ENCODE data around the gene MLLT1. TPM values are rescaled to one million over a fixed set of nuclear protein-coding genes. Genes with fewer than 3 reads are reported as not detected.

Gene MLLT1, protein sequence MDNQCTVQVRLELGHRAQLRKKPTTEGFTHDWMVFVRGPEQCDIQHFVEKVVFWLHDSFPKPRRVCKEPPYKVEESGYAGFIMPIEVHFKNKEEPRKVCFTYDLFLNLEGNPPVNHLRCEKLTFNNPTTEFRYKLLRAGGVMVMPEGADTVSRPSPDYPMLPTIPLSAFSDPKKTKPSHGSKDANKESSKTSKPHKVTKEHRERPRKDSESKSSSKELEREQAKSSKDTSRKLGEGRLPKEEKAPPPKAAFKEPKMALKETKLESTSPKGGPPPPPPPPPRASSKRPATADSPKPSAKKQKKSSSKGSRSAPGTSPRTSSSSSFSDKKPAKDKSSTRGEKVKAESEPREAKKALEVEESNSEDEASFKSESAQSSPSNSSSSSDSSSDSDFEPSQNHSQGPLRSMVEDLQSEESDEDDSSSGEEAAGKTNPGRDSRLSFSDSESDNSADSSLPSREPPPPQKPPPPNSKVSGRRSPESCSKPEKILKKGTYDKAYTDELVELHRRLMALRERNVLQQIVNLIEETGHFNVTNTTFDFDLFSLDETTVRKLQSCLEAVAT
- total RNA-seq = 11.3 and 14.5 TPM in 2 replicates

DNA sequence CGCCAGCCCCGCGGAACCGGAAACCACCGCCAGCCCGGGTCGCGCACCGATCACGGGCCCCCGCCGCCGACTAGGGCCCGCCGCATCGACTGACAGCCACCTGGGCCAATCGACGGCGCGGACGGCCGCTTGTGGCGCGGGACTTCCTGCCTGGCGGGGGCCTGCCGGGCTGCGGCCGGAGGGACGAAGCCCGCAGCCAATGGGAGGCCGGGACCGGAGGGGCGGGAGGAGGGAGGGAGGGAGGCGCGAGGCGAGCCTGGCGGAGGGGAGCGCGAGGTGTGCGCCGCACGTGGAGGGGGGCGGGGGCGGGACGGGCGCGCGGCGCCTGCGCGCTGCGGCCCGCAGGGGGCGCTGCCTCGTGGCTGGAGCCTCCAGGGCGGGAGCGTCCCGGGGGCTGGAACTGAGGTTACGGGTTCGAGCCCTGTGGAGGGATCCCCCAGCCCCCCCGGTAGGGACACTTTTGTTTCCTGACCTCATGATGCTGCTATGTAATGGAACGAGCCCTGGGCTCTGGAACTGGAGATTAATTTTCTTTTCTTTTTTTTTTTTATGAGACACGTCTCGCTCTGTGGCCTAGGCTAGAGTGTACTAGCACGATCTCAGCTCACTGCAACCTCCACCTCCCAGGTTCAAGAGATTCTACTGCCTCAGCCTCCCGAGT, at the start of gene MLLT1:
TSS of gene MLLT1 (minus strand) at position 45 of the 661 bp plus-strand sequence. CDS start 191 bp downstream, outside the sequence.

Other genes starting within 250 kb of the MLLT1 start
- gene RFX2, start 169.5 kb downstream of the MLLT1 start, total RNA-seq = 9.1 and 14.5 TPM in 2 replicates
- gene ACSBG2, start 144.3 kb downstream of the MLLT1 start, total RNA-seq = not detected in 2 replicates
- not detected in 2 replicates for gene ACER1, start 53.6 kb upstream of the MLLT1 start, total RNA-seq
- 34.8 and 37.5 TPM in 2 replicates for gene CLPP, start 81.6 kb upstream of the MLLT1 start, total RNA-seq
- 20.3 and 20.9 TPM in 2 replicates for gene ALKBH7, start 92.8 kb upstream of the MLLT1 start, total RNA-seq
- 1.5 and 1.9 TPM in 2 replicates for gene PSPN, start 96.0 kb upstream of the MLLT1 start, total RNA-seq
- 37.1 and 37.7 TPM in 2 replicates for gene GTF2F1, start 113.2 kb upstream of the MLLT1 start, total RNA-seq
- gene KHSRP, start 144.8 kb upstream of the MLLT1 start, total RNA-seq = 145 and 152 TPM in 2 replicates
- gene SLC25A41, start 153.8 kb upstream of the MLLT1 start, total RNA-seq = 0.07 TPM in 1 of 2 replicates, not detected in the other
- 48.2 and 56.6 TPM in 2 replicates for gene SLC25A23, start 179.8 kb upstream of the MLLT1 start, total RNA-seq
- 0.17 TPM in 1 of 2 replicates, not detected in the other for gene CRB3, start 184.3 kb upstream of the MLLT1 start, total RNA-seq
- gene DENND1C, start 201.8 kb upstream of the MLLT1 start, total RNA-seq = under 0.01 TPM in 1 of 2 replicates, not detected in the other
- not detected in 2 replicates for gene TUBB4A, start 222.3 kb upstream of the MLLT1 start, total RNA-seq

Data from smooth muscle cell of the pulmonary artery (primary cell).